OCI-LY7 (cell line): ENCODE measurements around the gene R3HDML. TPM values are rescaled to one million over a fixed set of nuclear protein-coding genes. Genes with fewer than 3 reads are reported as not detected.

ENCODE experiments used
- BruUV-seq: library from RNA; stranded (reverse); fragments of 400-500 nt; replicated peaks from 2 replicates; lab custom pipeline; 2021; lab: Mats Ljungman, UMichigan
- CTCF ChIA-PET: fragments of 300-600 bp; sonication (Branson Sonifier 250); formaldehyde crosslinking; loops from one replicate; lab custom pipeline; 2022; ENCODE audit warnings: antibody characterized with exemption; ENCODE audit not compliant: unreplicated experiment; lab: Charles Lee
- POLR2A ChIA-PET: fragments of 300-600 bp; sonication (Branson Sonifier 250); formaldehyde crosslinking; loops from one replicate; lab custom pipeline; 2022; ENCODE audit warnings: antibody characterized with exemption; lab: Charles Lee
- DNase-seq: peaks from one replicate; pipeline ENCODE4 v3.0.0-alpha.2; 2015; ENCODE audit warnings: low spot score
- H2AFZ ChIP-seq: fragments of 200-600 bp; sonication (generic), shearing (Covaris generic); 2 replicates; pipeline ENCODE4 v1.6.1; 2014; ENCODE audit warnings: mild to moderate bottlenecking, antibody characterized with exemption, low read length, moderate library complexity
- H3K27ac ChIP-seq: fragments of 200-600 bp; sonication (generic); 2 replicates; pipeline ENCODE4 v1.5.1; 2014; ENCODE audit warnings: mixed run types, low read depth, mild to moderate bottlenecking, moderate library complexity, low read length, inconsistent platforms; ENCODE audit not compliant: poor library complexity, severe bottlenecking
- H3K36me3 ChIP-seq: fragments of 200-600 bp; sonication (generic); 2 replicates; pipeline ENCODE4 v1.6.1; 2014; ENCODE audit warnings: mild to moderate bottlenecking, antibody characterized with exemption, low read length, moderate library complexity, mixed read lengths; ENCODE audit not compliant: insufficient read depth
- H3K4me1 ChIP-seq: fragments of 200-600 bp; sonication (generic); 2 replicates; pipeline ENCODE4 v1.5.1; 2014; ENCODE audit warnings: mild to moderate bottlenecking, low read length; ENCODE audit not compliant: insufficient read depth, poor library complexity, severe bottlenecking
- H3K4me2 ChIP-seq: fragments of 200-600 bp; sonication (generic); 2 replicates; pipeline ENCODE4 v1.6.1; 2014; ENCODE audit warnings: mild to moderate bottlenecking, low read length
- H3K4me3 ChIP-seq: fragments of 200-600 bp; sonication (generic); 2 replicates; pipeline ENCODE4 v1.5.1; 2014; ENCODE audit warnings: mild to moderate bottlenecking, low read depth, low read length; ENCODE audit not compliant: poor library complexity, severe bottlenecking
- H3K79me2 ChIP-seq: fragments of 200-600 bp; sonication (generic); 2 replicates; pipeline ENCODE4 v1.6.1; 2016; ENCODE audit warnings: low read depth, mild to moderate bottlenecking, low read length, moderate library complexity, mixed read lengths; ENCODE audit not compliant: insufficient read depth
- H3K9me2 ChIP-seq: fragments of 200-600 bp; sonication (generic); 2 replicates; pipeline ENCODE4 v1.6.1; 2016; ENCODE audit warnings: mild to moderate bottlenecking, low read length, mixed read lengths; ENCODE audit not compliant: insufficient read depth
- H3K9me3 ChIP-seq: fragments of 200-600 bp; sonication (generic); 2 replicates; pipeline ENCODE4 v1.6.1; 2014; ENCODE audit warnings: mild to moderate bottlenecking, mixed run types, low read length, mixed read lengths
- H4K20me1 ChIP-seq: fragments of 200-600 bp; sonication (generic); 2 replicates; pipeline ENCODE4 v1.6.1; 2014; ENCODE audit warnings: mild to moderate bottlenecking, antibody characterized with exemption, low read length, moderate library complexity, mixed read lengths; ENCODE audit not compliant: insufficient read depth
- EZH2phosphoT487 ChIP-seq: fragments of 200-600 bp; sonication (generic); IDR thresholded peaks from 2 replicates; pipeline ENCODE4 v1.6.1; 2018; ENCODE audit warnings: low read depth, borderline replicate concordance, mild to moderate bottlenecking, mixed run types, antibody characterized with exemption, low read length, moderate library complexity, mixed read lengths
- intact Hi-C: fragments of 100-400 bp; cut with micrococcal nuclease; formaldehyde crosslinking; loops from one replicate; pipeline ENCODE4 v1.10.0; 2022; ENCODE audit not compliant: unreplicated experiment
- total RNA-seq, 2 experiments: library from RNA; depleted of rRNA in 1 of 2; stranded (reverse); fragments of >200 nt in 1 of 2; shearing (Covaris generic) in 1 of 2; gene quantifications; 2 replicates each; pipeline ENCODE4 v1.2.3, GENCODE V29; 2014 to 2022
- TF ChIP-seq, protein P1 (sequence below): fragments of 200-600 bp; sonication (generic); conservative IDR thresholded peaks from 2 replicates; pipeline ENCODE4 v1.5.1; 2014; ENCODE audit warnings: mild to moderate bottlenecking, antibody characterized with exemption, low read length, moderate library complexity, mixed read lengths

The R3HDML gene
- total RNA-seq, 2 experiments from 2014 or later = not detected

GRCh38 chr20:44331201-44331600 is 5.6 kb upstream of the R3HDML start:
- Histone ChIP-seq H3K79me2 (no peaks in the 10 kb centered on the region), H3K27ac (no peak overlapping the region), H3K36me3 (no peaks in the 10 kb centered on the region), H2AFZ (no peak overlapping the region), H3K4me2 (no peak overlapping the region), H3K4me3 (no peak overlapping the region), H3K4me1 (no peaks in the 10 kb centered on the region), H4K20me1 (no peaks in the 10 kb centered on the region), H3K9me2 (no peaks in the 10 kb centered on the region), H3K9me3 (no peaks in the 10 kb centered on the region)
- ChIA-PET POLR2A (no interaction called here), CTCF (no interaction called here)
- DNase-seq = no peak
- BruUV-seq = no TSS peak
- intact Hi-C loops = no loop called here
- TF ChIP-seq, protein P1, sequence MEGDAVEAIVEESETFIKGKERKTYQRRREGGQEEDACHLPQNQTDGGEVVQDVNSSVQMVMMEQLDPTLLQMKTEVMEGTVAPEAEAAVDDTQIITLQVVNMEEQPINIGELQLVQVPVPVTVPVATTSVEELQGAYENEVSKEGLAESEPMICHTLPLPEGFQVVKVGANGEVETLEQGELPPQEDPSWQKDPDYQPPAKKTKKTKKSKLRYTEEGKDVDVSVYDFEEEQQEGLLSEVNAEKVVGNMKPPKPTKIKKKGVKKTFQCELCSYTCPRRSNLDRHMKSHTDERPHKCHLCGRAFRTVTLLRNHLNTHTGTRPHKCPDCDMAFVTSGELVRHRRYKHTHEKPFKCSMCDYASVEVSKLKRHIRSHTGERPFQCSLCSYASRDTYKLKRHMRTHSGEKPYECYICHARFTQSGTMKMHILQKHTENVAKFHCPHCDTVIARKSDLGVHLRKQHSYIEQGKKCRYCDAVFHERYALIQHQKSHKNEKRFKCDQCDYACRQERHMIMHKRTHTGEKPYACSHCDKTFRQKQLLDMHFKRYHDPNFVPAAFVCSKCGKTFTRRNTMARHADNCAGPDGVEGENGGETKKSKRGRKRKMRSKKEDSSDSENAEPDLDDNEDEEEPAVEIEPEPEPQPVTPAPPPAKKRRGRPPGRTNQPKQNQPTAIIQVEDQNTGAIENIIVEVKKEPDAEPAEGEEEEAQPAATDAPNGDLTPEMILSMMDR = no peak
- TF ChIP-seq EZH2phosphoT487 = no peak

- Histone ChIP-seq H4K20me1 (no peaks in the 10 kb centered on the region), H3K36me3 (no peaks in the 10 kb centered on the region), H3K4me2 (no peak overlapping the region), H3K9me3 (no peaks in the 10 kb centered on the region), H3K9me2 (no peaks in the 10 kb centered on the region), H2AFZ (no peak overlapping the region), H3K27ac (no peak overlapping the region), H3K79me2 (no peaks in the 10 kb centered on the region), H3K4me1 (no peaks in the 10 kb centered on the region), H3K4me3 (no peak overlapping the region)
- DNase-seq = no peak
- CTCF ChIA-PET = no interaction called here
- POLR2A ChIA-PET = no interaction called here
- TF ChIP-seq EZH2phosphoT487 = no peak
- TF ChIP-seq, protein P1 = no peak
- intact Hi-C loops = no loop called here
- BruUV-seq = no TSS peak
Observed at GRCh38 chr20:44334306-44334705, 2.5 kb upstream of the R3HDML start.

DNA sequence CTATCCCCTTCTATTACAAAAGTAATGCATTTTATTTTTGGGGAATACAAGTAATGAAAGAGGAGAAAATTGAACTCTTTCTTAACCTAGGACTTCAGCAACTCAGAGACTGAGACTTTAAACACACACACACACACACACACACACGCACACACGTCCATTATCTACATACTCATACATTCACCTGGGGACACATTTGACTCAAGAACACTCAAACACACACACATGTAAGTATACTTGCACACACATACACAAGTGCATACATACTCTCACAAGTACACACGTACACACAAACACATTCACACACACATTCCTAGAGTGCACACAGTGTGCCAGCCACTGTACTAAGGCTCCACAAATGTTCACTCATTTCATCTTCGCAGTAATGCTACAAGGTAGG is 2.1 kb upstream of the R3HDML start:
- no peaks in the 10 kb centered on the region for H4K20me1 ChIP-seq
- H3K4me3 ChIP-seq = no peak overlapping the region
- intact Hi-C loops = no loop called here
- no peaks in the 10 kb centered on the region for H3K9me3 ChIP-seq
- no TSS peak for BruUV-seq
- H3K27ac ChIP-seq = no peak overlapping the region
- no peaks in the 10 kb centered on the region for H3K36me3 ChIP-seq
- TF ChIP-seq, protein P1 = no peak
- no peak for TF ChIP-seq EZH2phosphoT487
- no peaks in the 10 kb centered on the region for H3K79me2 ChIP-seq
- POLR2A ChIA-PET = no interaction called here
- no peak for DNase-seq
- H3K4me1 ChIP-seq = no peaks in the 10 kb centered on the region
- no peak overlapping the region for H2AFZ ChIP-seq
- H3K4me2 ChIP-seq = no peak overlapping the region
- H3K9me2 ChIP-seq = no peaks in the 10 kb centered on the region
- CTCF ChIA-PET = no interaction called here
